Esophagus muscularis mucosa (tissue), 4 donors: ENCODE data around the gene PRDX6.

Experiments
- EP300 ChIP-seq: sonication (generic); formaldehyde crosslinking; IDR thresholded peaks from one replicate; pipeline ENCODE4 v1.6.1; 2017; ENCODE audit warnings: antibody characterized with exemption
- POLR2AphosphoS5 ChIP-seq, 2 donors: sonication (generic); formaldehyde crosslinking; IDR thresholded peaks; one replicate each; pipeline ENCODE4 v1.6.1; 2017; ENCODE audit warnings: antibody characterized with exemption in 2 of 2
- TF ChIP-seq, protein P1 (sequence below), 3 experiments: fragments of 200-600 bp in 2 of 3; fragments of 450-650 bp in 1 of 3; sonication (generic) in 2 of 3; IDR thresholded peaks; one replicate each; pipeline ENCODE4 v1.5.1; 2017 to 2019; ENCODE audit warnings: antibody characterized with exemption in 3 of 3, mild to moderate bottlenecking in 2 of 3, moderate library complexity in 1 of 3

DNA sequence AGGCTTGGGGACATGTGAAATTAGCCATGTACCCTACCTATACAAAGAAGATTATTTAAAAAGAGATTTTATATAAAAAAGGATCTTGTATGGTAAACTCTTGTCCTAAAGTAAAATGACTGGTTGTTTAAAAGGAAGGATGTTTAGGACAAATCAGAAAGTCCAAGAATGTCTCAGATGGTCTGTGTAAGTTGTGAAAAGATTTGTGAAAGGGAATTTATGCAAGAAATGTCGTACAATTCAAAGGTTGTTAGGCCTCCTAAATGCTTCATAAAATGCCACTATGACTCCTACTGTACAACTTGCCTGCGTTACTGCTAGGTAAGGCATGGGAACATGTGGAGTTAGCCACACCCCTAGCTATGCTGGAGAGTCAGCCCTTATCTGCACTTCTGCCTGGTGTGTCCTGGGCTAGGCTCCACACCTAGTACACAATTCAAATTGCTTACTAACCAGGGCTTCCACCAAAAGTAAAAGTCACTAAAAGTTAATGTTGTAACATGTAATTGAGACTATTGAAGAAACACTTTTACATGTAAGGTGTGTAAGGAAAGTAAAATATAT lies 19.7 kb downstream of the PRDX6 start:
- no peak for TF ChIP-seq EP300
- no peak for TF ChIP-seq POLR2AphosphoS5 (IDR thresholded peaks at IDR 0.05)
- TF ChIP-seq, protein P1, sequence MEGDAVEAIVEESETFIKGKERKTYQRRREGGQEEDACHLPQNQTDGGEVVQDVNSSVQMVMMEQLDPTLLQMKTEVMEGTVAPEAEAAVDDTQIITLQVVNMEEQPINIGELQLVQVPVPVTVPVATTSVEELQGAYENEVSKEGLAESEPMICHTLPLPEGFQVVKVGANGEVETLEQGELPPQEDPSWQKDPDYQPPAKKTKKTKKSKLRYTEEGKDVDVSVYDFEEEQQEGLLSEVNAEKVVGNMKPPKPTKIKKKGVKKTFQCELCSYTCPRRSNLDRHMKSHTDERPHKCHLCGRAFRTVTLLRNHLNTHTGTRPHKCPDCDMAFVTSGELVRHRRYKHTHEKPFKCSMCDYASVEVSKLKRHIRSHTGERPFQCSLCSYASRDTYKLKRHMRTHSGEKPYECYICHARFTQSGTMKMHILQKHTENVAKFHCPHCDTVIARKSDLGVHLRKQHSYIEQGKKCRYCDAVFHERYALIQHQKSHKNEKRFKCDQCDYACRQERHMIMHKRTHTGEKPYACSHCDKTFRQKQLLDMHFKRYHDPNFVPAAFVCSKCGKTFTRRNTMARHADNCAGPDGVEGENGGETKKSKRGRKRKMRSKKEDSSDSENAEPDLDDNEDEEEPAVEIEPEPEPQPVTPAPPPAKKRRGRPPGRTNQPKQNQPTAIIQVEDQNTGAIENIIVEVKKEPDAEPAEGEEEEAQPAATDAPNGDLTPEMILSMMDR (IDR thresholded peaks at IDR 0.05), result no peak
